Measurements from ENCODE around the gene ACOXL.
A peak's percentile ranks its signal among the peaks of the same experiment; 100 is the strongest.
"Not testable (repeated sequence)": the region's sequence is repeated elsewhere in the genome, so short reads cannot be mapped to it uniquely, and the experiment has no call there.

ACOXL gene

DNA sequence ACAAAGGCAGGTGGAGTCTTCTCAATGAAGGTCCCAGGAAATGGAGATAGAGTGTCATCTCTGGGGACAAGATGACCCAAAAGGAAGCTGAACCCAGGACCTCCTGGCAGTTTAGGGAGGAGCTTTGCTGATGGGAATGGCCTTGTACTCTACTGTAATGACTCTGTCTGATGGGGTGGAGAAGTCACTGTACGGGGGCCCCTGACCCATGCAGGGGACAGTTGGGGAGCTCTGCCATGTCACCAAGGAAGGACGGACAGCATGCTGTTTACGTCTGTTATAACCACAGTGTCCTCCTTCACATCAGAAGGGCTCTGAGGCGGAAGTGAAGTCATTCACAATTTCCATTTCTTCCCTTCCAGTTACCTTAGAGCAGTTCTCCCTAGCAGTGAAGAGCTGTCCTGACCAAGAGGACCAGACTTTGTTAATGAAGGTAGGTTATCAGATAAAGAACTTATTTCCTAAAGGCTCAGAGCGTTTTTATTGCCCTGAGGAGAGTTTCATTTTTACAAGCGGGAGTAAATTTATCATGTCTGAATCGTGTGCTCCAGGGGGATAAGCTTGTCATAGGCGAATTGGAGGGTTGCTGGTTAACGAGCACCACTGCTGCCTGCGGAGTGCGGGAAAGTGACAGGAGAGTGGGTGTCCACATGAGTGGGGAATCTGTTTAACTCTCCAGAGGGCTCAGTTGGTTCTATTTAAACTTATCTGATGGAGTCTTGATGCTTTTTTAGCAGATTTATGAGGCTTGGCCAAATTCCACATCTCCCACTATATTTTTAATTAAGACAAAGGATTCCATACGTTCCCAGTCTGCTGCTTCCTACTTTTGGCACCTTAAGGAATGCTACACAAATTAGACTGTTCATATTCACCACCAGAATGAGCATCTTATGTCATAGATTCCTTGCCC, 316.7 kb downstream of the ACOXL start:
- no peak for DNase-seq

DNA sequence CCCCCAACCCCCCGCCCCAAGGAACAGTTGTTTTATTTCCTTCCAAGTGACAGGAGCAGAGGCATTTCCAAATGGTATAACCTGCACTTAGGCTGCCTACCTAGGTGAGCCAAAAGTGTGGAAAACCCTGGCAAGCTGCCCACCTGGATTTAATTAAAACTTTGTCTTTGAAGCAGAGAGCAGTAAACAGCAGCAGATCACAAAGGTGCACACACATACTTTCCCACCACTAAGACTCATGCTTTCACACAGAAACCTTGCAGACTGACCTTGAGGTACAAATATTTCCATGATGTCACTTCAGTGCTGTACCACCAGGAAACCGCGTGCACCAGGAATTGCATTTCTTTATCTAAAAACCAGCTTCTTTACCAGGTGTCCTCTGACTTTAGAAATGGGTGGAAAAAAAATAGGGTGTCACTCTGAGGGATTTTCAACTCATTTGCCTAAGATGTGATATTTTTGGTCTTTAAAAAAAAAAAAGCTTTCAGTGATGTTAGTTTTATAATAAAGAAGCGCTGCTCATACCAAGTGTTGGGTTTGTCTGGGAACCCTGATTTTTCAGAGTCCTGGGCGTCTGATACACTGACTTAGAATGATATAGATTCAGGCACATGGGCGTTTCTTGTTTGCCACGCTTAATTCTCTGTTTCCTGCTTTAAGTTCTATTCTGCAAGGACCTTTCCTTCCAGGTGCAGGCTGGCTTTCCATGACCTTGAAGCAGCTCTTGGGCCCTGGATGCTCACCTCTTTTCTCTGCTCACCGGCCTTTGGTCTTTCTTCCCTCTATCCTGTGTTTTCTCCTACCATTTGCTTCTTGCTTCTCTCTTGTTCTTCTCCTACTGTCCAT, 317.6 kb downstream of the ACOXL start:
- DNase-seq = no peak

DNA sequence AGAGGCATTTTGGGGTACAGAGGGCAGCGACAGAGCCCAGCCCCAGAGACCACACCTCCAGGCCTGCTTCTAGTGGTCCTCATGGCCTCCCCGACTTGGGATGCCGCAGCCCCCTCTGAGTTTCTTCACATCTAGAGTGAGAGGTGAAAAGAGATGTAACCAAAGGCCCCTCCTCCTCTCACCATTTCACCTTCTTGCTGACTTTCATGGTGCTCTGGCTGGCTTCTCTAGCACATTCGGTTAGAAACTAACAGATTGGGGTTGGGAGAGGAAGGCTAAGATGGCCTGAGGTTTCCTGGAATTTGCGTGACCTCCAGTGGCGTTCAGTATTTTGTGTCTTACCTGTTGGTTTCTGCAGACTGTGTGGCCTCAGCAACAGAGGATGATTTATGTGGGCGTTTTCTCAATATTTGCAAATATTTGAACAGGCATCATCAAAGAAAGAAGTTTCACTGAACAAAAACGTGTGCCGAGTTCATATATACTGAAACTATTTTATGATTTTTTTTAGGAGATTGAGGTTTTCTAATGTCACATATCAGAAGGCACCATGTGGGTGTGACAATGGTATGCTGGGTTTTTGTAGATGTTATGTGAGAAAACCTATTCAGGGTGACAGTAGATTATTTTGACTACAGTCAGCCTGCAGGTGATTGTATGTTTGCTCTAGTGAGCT, 318.5 kb downstream of the ACOXL start:
- no peak for DNase-seq

DNA sequence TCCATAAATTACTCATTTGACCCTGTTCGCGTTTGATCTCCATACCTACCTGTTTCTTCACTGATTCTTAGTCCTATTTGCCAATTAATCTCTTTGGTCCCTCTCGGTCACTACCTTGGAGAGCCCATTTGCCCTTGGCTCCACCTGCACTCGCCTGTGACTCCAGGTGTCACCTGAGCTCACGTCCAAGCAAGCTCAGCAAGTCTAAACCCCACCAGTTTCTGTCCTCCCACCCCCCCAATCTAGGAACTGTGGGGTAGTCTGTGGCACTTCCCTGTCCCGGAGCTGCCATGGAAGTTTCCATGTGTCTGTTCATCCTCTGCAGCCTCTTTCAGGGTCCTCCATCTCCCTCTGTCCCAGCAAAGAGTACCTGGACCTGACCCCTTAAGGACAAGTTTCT, 320.2 kb downstream of the ACOXL start:
- no peak for DNase-seq

DNA sequence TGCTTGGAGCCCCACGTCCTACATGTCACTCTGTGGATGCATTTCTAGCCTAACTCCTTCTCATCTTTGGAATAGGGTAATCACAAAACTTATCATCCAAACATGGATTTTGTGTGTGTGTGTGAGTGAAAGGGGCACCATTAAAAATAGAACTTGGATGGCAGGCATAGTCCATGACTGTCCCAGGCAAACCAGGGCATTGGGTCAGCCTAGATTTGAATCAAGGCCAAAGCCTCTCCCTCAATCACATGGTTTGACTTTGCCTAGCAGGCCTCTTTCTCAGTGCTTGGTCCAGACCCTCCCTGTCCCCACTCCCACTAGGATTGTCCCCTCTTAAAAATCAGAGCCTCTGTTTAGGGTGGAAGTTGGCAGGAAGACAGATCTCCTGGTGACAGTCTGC, 320.9 kb downstream of the ACOXL start:
- no peak for DNase-seq

DNA sequence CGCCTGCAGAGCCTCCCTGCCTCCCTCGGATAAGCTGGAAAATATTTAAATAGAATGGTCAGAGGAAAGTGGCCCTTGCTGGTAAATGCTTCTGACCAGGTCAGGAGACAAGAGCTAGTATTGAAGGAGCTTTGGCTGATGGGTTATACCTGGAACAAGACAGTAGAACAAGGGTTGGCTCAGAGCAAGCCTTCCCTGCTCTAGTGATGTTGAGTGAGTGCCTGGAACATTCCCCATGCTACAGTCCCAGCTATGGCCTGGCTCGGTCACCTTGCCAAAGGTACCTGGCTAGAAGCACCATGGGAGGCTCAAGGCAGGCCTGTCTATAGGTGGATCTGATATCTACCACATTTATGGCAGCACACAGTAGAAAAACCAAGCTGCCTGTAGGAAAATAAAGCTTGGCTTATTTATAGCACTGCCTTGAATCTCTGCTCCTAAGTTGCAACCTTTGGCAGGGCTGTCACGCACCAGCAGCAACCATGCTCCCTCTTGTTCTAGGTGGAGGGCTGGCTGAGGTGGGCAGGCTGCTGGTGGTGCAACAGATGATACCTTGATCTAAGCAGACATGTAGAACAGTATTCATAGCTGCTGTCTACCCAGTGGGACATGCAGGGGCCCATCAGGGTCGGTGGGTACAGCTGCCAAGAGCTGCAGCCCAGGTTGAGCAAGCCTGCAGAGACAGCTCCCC, 321.6 kb downstream of the ACOXL start:
- no peak for DNase-seq

DNA sequence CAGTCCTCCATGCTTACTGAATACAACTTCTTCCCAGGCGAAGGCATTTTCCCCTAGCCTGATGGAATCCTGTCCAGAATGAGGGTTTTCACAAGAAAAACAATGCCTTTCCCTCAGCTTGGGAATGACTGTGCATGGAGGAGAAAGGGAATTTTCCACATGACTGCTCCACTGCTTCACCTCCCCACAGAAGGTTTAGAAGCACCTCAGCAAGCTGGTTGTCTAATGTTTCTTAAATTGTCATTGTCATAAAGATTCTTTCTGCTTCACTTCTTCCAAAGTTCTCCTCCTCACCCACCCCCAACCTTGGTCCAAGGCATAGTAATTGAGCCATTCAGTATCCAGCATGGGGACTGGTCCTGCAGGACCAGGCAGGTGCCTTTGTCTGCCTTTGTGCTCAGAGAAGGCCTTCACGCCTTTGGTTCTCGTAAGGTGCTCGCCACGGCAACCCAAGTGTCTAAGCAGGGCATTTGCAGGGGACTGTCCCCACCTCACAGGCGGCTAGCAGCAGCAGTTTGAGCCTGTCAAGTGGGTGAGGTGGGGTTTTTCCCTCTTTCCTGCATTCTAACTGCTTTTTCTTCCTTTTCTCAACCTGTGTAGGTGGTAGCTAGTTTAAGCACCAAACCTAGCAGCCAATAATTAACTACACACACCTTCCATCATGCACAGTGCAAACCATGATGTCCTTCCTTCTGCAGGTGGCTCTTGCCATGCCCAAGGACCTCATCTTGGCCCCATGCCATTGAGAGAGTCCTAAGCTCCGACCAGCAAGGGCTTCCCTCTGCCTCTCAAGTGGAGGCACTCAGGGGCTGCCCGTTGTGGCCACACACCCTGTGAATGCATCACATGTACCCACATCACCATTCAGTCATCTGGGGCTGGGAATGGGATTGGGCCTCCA, 322.7 kb downstream of the ACOXL start:
- peak; percentile 87 for DNase-seq

DNA sequence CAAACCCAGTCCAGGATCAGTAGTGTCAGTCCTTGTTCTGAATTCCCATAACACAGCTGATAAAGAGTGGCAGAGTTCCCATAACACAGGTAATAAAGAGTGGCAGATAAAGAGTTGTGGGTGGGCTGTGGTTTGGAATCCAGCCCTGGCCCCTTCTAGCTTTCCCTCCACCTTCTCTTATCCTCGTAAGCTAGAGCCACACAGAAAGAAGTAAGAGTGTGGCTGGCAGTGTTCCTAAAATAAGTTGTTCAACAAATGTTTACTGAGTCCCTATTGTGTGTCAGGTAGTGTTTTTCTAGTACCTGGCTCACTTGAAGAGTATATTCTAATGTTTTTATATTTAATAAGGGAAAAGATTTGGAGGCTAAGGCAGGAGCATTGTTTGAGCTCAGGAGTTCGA, 323.4 kb downstream of the ACOXL start:
- DNase-seq = peak; percentile 87

DNA sequence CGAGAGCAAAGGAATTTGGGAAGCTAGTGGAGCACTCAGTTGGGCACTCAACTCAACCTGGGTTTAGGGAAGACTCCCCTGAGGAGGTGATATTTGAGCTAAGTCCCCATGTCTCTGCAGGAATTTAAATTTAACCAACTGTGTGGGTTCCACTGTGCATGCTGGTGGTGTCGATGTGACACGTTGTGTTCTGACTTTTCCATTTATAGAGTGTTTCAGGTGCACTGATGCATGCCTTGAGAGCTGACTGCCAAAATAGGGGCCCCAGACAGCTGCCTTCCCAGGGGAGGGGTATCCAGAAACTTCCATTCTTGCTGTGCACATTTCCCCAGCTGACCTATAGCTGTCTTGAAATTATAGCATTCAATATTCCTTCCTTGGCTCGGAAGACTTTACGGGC, 324.7 kb downstream of the ACOXL start:
- DNase-seq = no peak

DNA sequence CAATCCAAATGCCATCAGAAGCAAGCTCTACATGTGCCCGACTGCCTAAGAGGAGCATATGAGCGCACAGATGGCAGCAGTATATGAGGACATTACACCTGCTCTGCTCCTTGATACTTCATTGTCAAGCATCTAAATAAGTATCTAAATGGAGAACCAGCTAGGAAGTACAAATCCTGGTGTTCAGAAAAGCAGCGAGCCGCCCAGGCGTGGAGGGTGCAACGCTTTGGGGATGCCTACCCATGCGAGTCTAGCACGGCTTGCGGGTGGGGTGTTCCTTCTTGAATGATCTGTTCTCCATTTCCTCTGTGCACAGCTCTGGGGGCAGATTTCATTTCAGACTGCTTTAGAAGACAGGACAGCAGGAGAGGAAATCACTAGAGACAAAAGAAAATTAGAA, 325.3 kb downstream of the ACOXL start:
- DNase-seq = no peak

DNA sequence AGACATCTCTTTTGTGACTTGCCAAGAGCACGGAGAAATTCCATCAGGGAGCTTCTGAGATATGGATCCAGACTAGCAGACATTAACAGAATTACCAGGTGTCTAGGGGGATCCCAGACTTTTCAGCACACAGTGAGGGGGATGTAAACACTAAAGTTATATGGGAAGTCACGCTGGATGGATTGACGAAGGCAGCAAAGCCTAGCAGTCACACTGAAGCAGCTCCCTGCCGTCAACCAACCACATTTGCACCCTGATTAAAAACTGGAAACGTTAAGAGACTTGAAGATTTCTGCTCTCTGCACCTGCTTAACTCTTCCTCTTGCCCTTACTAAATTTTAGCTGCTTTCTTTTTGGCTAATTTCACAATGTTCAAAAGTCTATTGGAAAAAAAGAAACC, 325.9 kb downstream of the ACOXL start:
- DNase-seq = no peak

DNA sequence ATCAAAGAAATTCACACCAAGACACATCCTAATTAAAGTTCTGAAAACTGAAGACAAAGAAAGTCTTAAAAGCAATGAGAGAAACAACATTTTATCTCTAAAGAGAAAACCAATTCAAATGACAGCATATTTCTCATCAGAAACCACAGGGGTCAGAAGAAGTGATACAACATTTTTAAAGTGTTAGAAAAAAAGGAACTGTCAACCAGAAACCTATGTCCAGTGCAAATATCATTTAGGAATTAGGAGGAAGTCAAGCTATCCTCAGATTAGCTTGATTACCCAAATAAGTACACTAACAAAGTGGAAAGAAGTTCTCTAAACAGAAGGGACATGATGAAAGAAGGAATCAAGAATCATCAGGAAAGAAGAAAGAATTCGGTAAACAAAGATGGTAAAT, 328.8 kb downstream of the ACOXL start:
- DNase-seq = no peak

DNA sequence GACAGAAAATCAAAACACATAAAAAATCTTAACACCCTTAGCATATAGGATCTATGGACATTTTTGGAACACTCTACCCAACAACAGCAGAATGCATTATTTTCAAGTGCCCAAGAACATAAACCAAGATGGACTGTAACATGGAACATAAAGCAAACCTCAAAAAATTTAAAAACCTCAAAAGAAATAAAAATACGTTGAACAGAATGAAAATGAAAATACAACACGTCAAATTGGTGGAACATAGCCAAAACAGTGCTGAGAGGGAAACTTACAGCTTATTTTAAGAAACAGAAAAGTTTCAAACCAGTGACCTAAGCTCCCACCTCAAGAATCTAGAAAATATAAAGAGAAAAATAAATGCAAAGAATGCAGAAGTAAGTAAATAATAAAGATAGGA, 330.0 kb downstream of the ACOXL start:
- DNase-seq = no peak

DNA sequence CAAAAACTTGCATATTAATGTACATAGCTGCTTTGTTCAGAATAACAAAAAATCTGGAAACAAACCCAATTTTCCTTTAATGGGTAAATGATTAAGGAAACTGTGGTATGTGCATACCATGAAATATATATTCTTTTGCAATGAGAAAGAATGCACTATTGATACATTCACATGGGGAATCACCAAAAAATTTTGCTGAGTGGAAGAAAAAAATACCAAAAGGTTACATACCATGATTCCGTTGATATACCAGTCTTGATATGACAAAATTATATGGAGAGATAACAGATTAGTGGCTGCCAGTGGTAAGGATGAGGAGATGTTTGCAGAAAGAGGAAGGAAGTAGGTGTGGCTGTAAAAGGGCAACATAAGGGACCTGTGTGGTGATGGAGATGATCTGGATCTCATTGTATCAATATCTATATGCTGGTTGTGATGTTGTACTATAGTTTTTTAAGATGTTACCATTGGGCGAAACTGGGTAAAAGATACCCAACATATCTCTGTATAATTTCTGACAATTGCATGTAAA, 333.8 kb downstream of the ACOXL start:
- DNase-seq = no peak

DNA sequence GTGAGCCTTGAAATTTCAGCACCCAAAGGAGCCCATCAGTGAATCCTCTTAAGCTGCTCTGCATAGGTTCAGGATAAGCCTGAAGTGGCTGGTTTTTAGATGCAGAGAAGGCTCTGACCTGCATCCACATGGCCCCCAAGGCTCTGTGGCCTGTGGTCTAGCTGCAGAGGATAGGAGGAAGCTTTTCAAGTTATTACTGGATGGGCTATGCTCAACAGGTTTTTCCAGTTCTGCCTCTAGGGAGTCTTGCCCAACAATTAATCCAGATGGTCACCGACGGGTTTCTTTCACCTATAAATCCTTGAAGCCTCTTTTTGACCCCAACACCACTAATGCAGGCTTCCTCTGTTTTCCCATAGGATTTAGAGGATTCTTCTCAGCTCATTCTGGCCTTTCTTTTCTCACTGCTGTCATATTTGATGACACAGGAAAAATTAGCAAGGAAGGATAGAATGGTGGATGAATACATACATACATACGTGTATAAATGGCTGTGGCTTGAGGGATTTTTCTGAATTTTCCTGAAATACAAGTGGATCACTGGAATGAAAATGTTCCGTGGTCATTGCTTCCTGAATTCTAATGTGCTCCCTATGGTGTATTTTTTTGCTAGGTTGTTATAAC, 336.2 kb downstream of the ACOXL start:
- DNase-seq = peak; percentile 69

DNA sequence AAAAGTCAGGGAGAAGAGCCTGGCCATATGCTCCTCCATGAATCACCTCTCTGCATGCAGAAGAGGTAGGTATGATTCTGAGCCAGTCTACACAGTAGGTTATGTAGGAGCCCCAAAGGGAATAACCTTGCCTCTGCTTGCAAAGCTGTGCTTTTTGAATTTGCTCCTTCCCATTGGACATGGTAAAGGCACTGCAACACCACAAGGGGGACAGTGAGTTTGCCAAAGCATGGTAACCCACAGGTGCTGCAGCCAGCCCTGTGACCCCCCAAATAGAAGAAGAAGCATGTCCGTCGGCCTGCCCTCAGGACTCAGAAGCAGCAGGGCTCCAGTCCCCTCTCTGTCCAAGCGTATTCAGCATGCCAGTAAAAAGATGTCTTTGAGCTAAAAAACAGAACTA, 337.3 kb downstream of the ACOXL start:
- DNase-seq = no peak

DNA sequence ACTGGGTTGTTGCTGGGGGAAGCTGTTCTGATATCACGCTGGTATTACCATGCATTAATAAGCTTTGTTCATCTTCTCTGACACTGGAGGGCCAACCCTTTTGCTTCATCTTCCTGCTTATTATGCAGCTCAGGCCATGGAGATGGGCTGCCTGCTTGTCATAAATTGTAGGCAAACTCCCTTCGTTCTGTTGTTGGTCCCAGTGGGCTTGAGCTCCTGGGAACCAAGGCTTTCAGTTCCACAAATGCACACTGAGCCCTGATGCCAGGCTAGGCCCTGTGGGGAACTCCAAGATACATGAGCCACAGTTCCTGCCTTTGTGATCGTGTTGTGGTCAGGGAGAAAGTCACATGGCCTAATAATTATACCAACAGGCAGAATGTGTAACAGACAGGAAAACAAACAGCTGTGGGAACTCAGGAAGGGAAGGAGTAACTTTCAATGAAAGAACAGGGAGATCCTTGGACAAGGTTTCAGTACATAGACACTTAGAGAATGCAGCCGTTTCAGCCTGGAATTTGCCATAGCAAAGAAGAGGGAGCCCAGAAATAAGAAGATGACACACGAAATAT, 339.3 kb downstream of the ACOXL start:
- DNase-seq = no peak

DNA sequence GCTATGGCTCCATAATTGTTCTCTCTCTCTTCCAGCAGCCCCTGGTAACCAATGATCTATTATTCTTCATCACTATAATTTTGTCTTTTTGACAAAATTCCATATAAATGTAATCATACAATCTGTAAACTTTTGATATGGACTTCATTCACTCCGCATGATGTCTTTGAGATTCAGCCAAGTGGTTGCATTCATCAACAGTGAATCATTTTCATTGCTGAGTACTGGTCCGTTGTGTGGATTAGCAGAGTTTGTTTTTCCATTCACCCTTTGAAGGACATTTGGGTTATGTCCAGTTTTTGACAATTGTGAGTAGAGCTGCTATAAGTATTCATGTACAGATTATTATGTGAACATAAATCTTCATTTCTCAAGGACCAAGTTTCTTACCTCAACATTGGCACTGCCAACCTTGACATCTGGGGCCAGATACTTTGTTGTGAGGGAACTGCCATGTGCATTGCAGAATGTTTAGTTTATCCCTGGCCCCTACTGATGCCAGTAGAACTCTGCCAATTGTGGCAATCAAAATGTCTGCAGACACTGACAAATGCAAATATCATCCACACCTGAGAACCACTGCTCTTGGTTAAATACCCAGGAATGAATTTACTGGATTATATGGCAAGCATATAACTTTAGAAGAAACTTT, 340.0 kb downstream of the ACOXL start:
- no peak for DNase-seq

DNA sequence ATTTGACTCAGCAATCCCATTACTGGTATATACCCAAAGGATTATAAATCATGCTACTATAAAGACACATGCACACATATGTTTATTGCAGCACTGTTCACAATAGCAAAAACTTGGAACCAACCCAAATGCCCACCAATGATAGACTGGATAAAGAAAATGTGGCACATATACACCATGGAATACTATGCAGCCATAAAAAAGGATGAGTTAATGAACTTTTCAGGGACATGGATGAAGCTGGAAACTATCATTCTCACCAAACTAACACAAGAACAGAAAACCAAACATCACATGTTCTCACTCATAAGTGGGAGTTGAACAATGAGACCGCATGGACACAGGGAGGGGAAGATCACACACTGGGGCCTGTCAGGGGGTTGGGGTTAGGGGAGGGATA, 350.3 kb downstream of the ACOXL start:
- DNase-seq = not testable (repeated sequence)

DNA sequence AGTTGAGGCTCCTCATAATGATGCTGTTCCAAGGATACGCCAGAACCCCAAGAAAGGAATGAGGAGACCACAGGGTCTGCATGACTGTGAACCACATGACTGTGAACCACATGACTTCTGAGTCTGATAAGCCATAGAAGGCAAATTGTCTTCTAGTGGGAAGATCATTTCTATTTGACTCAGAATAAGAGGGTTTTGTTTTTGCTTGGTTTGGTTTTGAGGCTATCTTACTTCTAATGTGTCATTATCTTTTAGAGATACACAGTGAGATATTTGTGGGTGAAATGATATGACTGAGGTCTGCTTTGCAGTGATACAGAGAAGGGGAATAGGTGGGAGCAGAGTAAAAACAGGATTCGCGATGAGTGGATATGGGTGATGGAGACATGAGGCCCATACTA, 359.4 kb downstream of the ACOXL start:
- DNase-seq = no peak
